Liver (tissue), 9 donors: Measurements from ENCODE around the gene DOK1. TPM values are rescaled to one million over a fixed set of nuclear protein-coding genes. Genes with fewer than 3 reads are reported as not detected.

Experiments used
- DNase-seq: peaks from one replicate; pipeline ENCODE4 v3.0.0-alpha.2; 2017; ENCODE audit warnings: low spot score
- H3K27ac ChIP-seq, 2 donors: one replicate each; pipeline ENCODE4 v1.7.0; 2013; ENCODE audit warnings: inconsistent platforms in 2 of 2, low read length in 2 of 2, control low read depth in 1 of 2, low read depth in 1 of 2, mild to moderate bottlenecking in 1 of 2
- H3K27me3 ChIP-seq, 4 donors: one replicate each; pipeline versions ENCODE4 v1.6.1 to v1.7.0; 2013; ENCODE audit warnings: low read length in 3 of 4, inconsistent platforms in 1 of 4, mild to moderate bottlenecking in 1 of 4, moderate library complexity in 1 of 4; ENCODE audit not compliant: control insufficient read depth in 4 of 4, insufficient read depth in 4 of 4
- H3K36me3 ChIP-seq, 4 donors: one replicate each; pipeline versions ENCODE4 v1.6.1 to v1.7.0; 2013; ENCODE audit warnings: low read length in 3 of 4, mild to moderate bottlenecking in 3 of 4, low read depth in 1 of 4, moderate library complexity in 1 of 4; ENCODE audit not compliant: control insufficient read depth in 4 of 4, insufficient read depth in 3 of 4
- H3K4me1 ChIP-seq, 4 donors: one replicate each; pipeline versions ENCODE4 v1.6.1 to v1.7.0; 2013; ENCODE audit warnings: low read length in 3 of 4, mild to moderate bottlenecking in 3 of 4, moderate library complexity in 1 of 4; ENCODE audit not compliant: control insufficient read depth in 4 of 4, insufficient read depth in 4 of 4
- H3K4me3 ChIP-seq, 3 donors: one replicate each; pipeline versions ENCODE4 v1.6.1 to v1.7.0; 2013; ENCODE audit warnings: low read length in 3 of 3, control low read depth in 1 of 3, low read depth in 1 of 3, mild to moderate bottlenecking in 1 of 3
- H3K9ac ChIP-seq, 2 donors: one replicate each; pipeline ENCODE4 v1.7.0; 2013; ENCODE audit warnings: low read length in 2 of 2, mild to moderate bottlenecking in 2 of 2, moderate library complexity in 2 of 2, control low read depth in 1 of 2, low read depth in 1 of 2
- H3K9me3 ChIP-seq, 4 donors: one replicate each; pipeline versions ENCODE4 v1.6.1 to v1.7.0; 2013; ENCODE audit warnings: low read length in 3 of 4; ENCODE audit not compliant: control insufficient read depth in 4 of 4
- ATF3 ChIP-seq: IDR thresholded peaks from 2 replicates; pipeline ENCODE4 v1.6.1; 2016; ENCODE audit warnings: antibody characterized with exemption
- CTCF ChIP-seq: fragments of 150-350 bp; IDR thresholded peaks from 2 replicates; pipeline ENCODE4 v1.5.1; 2017; ENCODE audit warnings: improper control_type of control experiment, low read depth, low read length; ENCODE audit not compliant: missing input control
- EGR1 ChIP-seq, 2 donors: IDR thresholded peaks; 2 replicates each; pipeline ENCODE4 v1.6.1; 2016 to 2018; ENCODE audit warnings: antibody characterized with exemption in 2 of 2, low read depth in 2 of 2
- FOXA1 ChIP-seq: IDR thresholded peaks from 2 replicates; pipeline ENCODE4 v1.6.1; 2016; ENCODE audit warnings: antibody characterized with exemption
- FOXA2 ChIP-seq: IDR thresholded peaks from 2 replicates; pipeline ENCODE4 v1.6.1; 2016; ENCODE audit warnings: antibody characterized with exemption
- GABPA ChIP-seq, 2 donors: IDR thresholded peaks in 1 of 2; conservative IDR thresholded peaks in 1 of 2; 2 replicates each; pipeline ENCODE4 v1.6.1; 2016; ENCODE audit warnings: antibody characterized with exemption in 2 of 2, mild to moderate bottlenecking in 1 of 2, moderate library complexity in 1 of 2
- HNF4A ChIP-seq, 2 donors: conservative IDR thresholded peaks; 2 replicates each; pipeline ENCODE4 v1.6.1; 2016; ENCODE audit warnings: antibody characterized with exemption in 2 of 2, mild to moderate bottlenecking in 2 of 2
- HNF4G ChIP-seq: IDR thresholded peaks from 2 replicates; pipeline ENCODE4 v1.6.1; 2016; ENCODE audit warnings: antibody characterized with exemption
- JUND ChIP-seq, 2 donors: IDR thresholded peaks; 2 replicates each; pipeline ENCODE4 v1.6.1; 2016; ENCODE audit warnings: antibody characterized with exemption in 2 of 2
- NR2F2 ChIP-seq: IDR thresholded peaks from 2 replicates; pipeline ENCODE4 v1.6.1; 2016; ENCODE audit warnings: antibody characterized with exemption
- RAD21 ChIP-seq, 2 donors: IDR thresholded peaks; 2 replicates each; pipeline ENCODE4 v1.6.1; 2016; ENCODE audit warnings: antibody characterized with exemption in 2 of 2, mild to moderate bottlenecking in 2 of 2
- REST ChIP-seq: IDR thresholded peaks from 2 replicates; pipeline ENCODE4 v1.6.1; 2016; ENCODE audit warnings: antibody characterized with exemption, mild to moderate bottlenecking
- RXRA ChIP-seq, 2 donors: IDR thresholded peaks; 2 replicates each; pipeline ENCODE4 v1.6.1; 2017 to 2018; ENCODE audit warnings: antibody characterized with exemption in 2 of 2, mild to moderate bottlenecking in 1 of 2
- SP1 ChIP-seq: IDR thresholded peaks from 2 replicates; pipeline ENCODE4 v1.6.1; 2018; ENCODE audit warnings: antibody characterized with exemption, mild to moderate bottlenecking
- TAF1 ChIP-seq: conservative IDR thresholded peaks from 2 replicates; pipeline ENCODE4 v1.6.1; 2016; ENCODE audit warnings: antibody characterized with exemption, mild to moderate bottlenecking
- YY1 ChIP-seq: IDR thresholded peaks from 2 replicates; pipeline ENCODE4 v1.6.1; 2016; ENCODE audit warnings: antibody characterized with exemption, mild to moderate bottlenecking
- ZBTB33 ChIP-seq: IDR thresholded peaks from 2 replicates; pipeline ENCODE4 v1.6.1; 2016; ENCODE audit warnings: antibody characterized with exemption
- WGBS: extraction: QIAGEN DNeasy Blood & Tissue Kit; methylation state at CpG from one replicate; pipeline ENCODE4 v1.1.7; 2013; 5-methylcytosine and 5-hydroxymethylcytosine counted together
- polyA plus RNA-seq, 2 donors: library from polyadenylated mRNA; stranded (reverse) in 1 of 2; unstranded in 1 of 2; fragments of 200-250 nt in 1 of 2; fragments of >200 nt in 1 of 2; fragmentation: Nextera tagmentation in 1 of 2; extraction: Ambion mirVana in 1 of 2; gene quantifications; one replicate each; pipeline versions ENCODE4 v1.2.1 to v1.2.3, GENCODE V29; 2013 to 2015
- total RNA-seq, 2 donors: library from RNA; depleted of rRNA; stranded (reverse); fragments of >200 nt; gene quantifications; one replicate each; pipeline ENCODE4 v1.2.3, GENCODE V29; 2014
- TF ChIP-seq, protein P1 (sequence below): IDR thresholded peaks from 2 replicates; pipeline ENCODE4 v1.6.1; 2016; ENCODE audit warnings: antibody characterized with exemption
- donor health status: healthy.
- donor health status: healthy.
- donor health status: healthy.
- donor health status: healthy.
- donor health status: healthy.

The DOK1 gene
- total and polyA plus RNA-seq, 4 donors = 2.0 to 8.6 (median 4.1) TPM

DNA sequence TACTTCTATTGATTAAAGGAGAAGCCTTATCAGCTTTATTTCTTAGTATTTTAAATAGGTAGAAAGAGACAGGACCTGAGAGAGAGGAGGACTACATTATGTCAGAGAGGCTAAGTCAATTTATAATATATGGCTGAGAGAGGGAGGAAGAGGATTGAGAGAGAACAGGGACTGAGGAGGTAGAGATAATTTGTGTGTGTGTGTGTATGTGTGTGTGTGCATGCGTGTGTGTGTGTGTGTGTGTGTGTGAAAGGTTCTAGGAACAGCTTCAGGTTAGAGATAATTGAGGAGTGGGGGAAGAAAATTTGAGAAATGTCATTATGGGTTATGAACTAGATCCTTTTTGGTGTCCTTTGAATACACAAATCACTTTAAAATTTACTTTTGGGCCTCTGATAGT is 15.2 kb downstream of the DOK1 start:
- Histone ChIP-seq H3K9ac (no peak overlapping the region), H3K36me3 (no peaks in the 10 kb centered on the region), H3K27me3 (no peaks in the 10 kb centered on the region), H3K9me3 (no peaks in the 10 kb centered on the region), H3K4me1 (no peaks in the 10 kb centered on the region), H3K4me3 (no peak overlapping the region), H3K27ac (no peak overlapping the region)
- no peak for DNase-seq
- 94% methylated on average over 1 of the region's 1 CpG for WGBS
- TF ChIP-seq SP1 (no peak), HNF4G (no peak), YY1 (no peak), HNF4A (conservative IDR thresholded peaks at IDR 0.05) (no peak), CTCF (no peak), GABPA (IDR thresholded peaks at IDR 0.05 in 1 of 2, conservative IDR thresholded peaks at IDR 0.05 in 1 of 2) (no peak), ZBTB33 (no peak), JUND (IDR thresholded peaks at IDR 0.05) (no peak), FOXA2 (no peak), TAF1 (no peak), NR2F2 (no peak), REST (no peak), EGR1 (IDR thresholded peaks at IDR 0.05; ENCODE audit: low read depth in 2 of 2) (no peak), ATF3 (no peak), FOXA1 (no peak), RAD21 (IDR thresholded peaks at IDR 0.05) (no peak), RXRA (IDR thresholded peaks at IDR 0.05) (no peak)
- TF ChIP-seq, protein P1, sequence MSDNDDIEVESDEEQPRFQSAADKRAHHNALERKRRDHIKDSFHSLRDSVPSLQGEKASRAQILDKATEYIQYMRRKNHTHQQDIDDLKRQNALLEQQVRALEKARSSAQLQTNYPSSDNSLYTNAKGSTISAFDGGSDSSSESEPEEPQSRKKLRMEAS = no peak
